Measurements from ENCODE around the gene MPST.

GRCh38 chr22:36971341-36972125, 48.0 kb upstream of the MPST start:
- no peak for TF ChIP-seq CTCF (IDR thresholded peaks at IDR 0.05; ENCODE audit: poor library complexity, severe bottlenecking)
- TF ChIP-seq POLR2AphosphoS5 (IDR thresholded peaks at IDR 0.05), result no peak
- TF ChIP-seq RAD21 (conservative IDR thresholded peaks at IDR 0.05), result no peak
- no peak for TF ChIP-seq EZH2 (IDR thresholded peaks at IDR 0.05; ENCODE audit: borderline replicate concordance, insufficient read depth, low read length, poor library complexity, severe bottlenecking)
- no peak for TF ChIP-seq EP300 (conservative IDR thresholded peaks at IDR 0.05; ENCODE audit: poor library complexity, severe bottlenecking)
- TF ChIP-seq SMC3 (conservative IDR thresholded peaks at IDR 0.05; ENCODE audit: poor library complexity), result no peak
- TF ChIP-seq TAF1 (IDR thresholded peaks at IDR 0.05; ENCODE audit: low read depth), result no peak
- no peak for TF ChIP-seq MXI1 (conservative IDR thresholded peaks at IDR 0.05; ENCODE audit: poor library complexity, severe bottlenecking)
- no peak for TF ChIP-seq REST (IDR thresholded peaks at IDR 0.05; ENCODE audit: borderline replicate concordance)
